GM23338 (cell line): ENCODE measurements around the gene CHI3L1. TPM values are rescaled to one million over a fixed set of nuclear protein-coding genes. Genes with fewer than 3 reads are reported as not detected.

ENCODE experiments used
- ATAC-seq: fragments of 200-7000 bp; cut with Tn5 transposase; 3 replicates; pipeline ENCODE4 v1.9.1; 2020
- DNase-seq: peaks from one replicate; pipeline ENCODE4 v3.0.0-alpha.2; 2015; ENCODE audit warnings: low spot score
- H2AFZ ChIP-seq: fragments of 200-600 bp; sonication (generic); 2 replicates; pipeline ENCODE4 v1.8.0; 2016; ENCODE audit warnings: antibody characterized with exemption, mild to moderate bottlenecking, moderate library complexity
- H3F3A ChIP-seq: fragments of 200-600 bp; sonication (generic); replicated peaks from 2 replicates; pipeline ENCODE4 v1.8.0; 2017; ENCODE audit warnings: antibody characterized with exemption, mixed run types, low read depth
- H3K27ac ChIP-seq: fragments of 200-600 bp; sonication (generic); 2 replicates; pipeline ENCODE4 v1.6.1; 2016; ENCODE audit warnings: low read depth
- H3K27me3 ChIP-seq: fragments of 200-600 bp; sonication (generic); 2 replicates; pipeline ENCODE4 v1.8.0; 2016; ENCODE audit warnings: mild to moderate bottlenecking, mixed run types, moderate library complexity; ENCODE audit not compliant: insufficient read depth
- H3K36me3 ChIP-seq: fragments of 200-600 bp; sonication (generic); 2 replicates; pipeline ENCODE4 v1.8.0; 2016; ENCODE audit warnings: mild to moderate bottlenecking; ENCODE audit not compliant: insufficient read depth
- H3K4me1 ChIP-seq: fragments of 200-600 bp; sonication (generic); 2 replicates; pipeline ENCODE4 v1.8.0; 2016; ENCODE audit warnings: mild to moderate bottlenecking, moderate library complexity; ENCODE audit not compliant: insufficient read depth
- H3K4me2 ChIP-seq: fragments of 200-600 bp; sonication (generic); 2 replicates; pipeline ENCODE4 v1.7.1; 2017; ENCODE audit warnings: mixed run types
- H3K4me3 ChIP-seq: fragments of 200-600 bp; sonication (generic); 2 replicates; pipeline ENCODE4 v1.6.1; 2016; ENCODE audit warnings: mixed run types
- H3K79me2 ChIP-seq: fragments of 200-600 bp; sonication (generic); replicated peaks from 2 replicates; pipeline ENCODE4 v1.8.0; 2017; ENCODE audit warnings: mild to moderate bottlenecking; ENCODE audit not compliant: insufficient read depth
- H3K9me2 ChIP-seq: fragments of 200-600 bp; sonication (generic); 2 replicates; pipeline ENCODE4 v1.8.0; 2017; ENCODE audit not compliant: insufficient read depth
- H4K20me1 ChIP-seq: fragments of 200-600 bp; sonication (generic); replicated peaks from 2 replicates; pipeline ENCODE4 v1.8.0; 2017; ENCODE audit warnings: mild to moderate bottlenecking; ENCODE audit not compliant: insufficient read depth
- H3K27ac Mint-ChIP-seq: 2 replicates; pipeline ENCODE4 v1.8.0; 2020; ENCODE audit warnings: inconsistent platforms, mild to moderate bottlenecking, moderate library complexity, mixed read lengths
- H3K27me3 Mint-ChIP-seq: 3 replicates; pipeline ENCODE4 v1.8.0; 2022; ENCODE audit warnings: low read depth, mild to moderate bottlenecking, moderate library complexity, mixed read lengths, inconsistent platforms; ENCODE audit not compliant: insufficient read depth, poor library complexity
- H3K36me3 Mint-ChIP-seq: 3 replicates; pipeline ENCODE4 v1.8.0; 2021; ENCODE audit warnings: low read depth, mild to moderate bottlenecking, inconsistent platforms, moderate library complexity, mixed read lengths
- H3K4me1 Mint-ChIP-seq: 3 replicates; pipeline ENCODE4 v1.8.0; 2020; ENCODE audit warnings: mild to moderate bottlenecking, inconsistent platforms, mixed read lengths
- H3K4me3 Mint-ChIP-seq: 3 replicates; pipeline ENCODE4 v1.8.0; 2021; ENCODE audit warnings: moderate library complexity, mild to moderate bottlenecking, inconsistent platforms, mixed read lengths
- H3K9me3 Mint-ChIP-seq: 3 replicates; pipeline ENCODE4 v1.8.0; 2020; ENCODE audit warnings: moderate library complexity, mild to moderate bottlenecking, inconsistent platforms, mixed read lengths
- CREB1 ChIP-seq: fragments of 250-450 bp; sonication (Bioruptor Pico); IDR thresholded peaks from 2 replicates; pipeline ENCODE4 v1.5.0; 2020; ENCODE audit warnings: low read depth, mild to moderate bottlenecking, moderate library complexity
- ETS1 ChIP-seq: IDR thresholded peaks from 2 replicates; pipeline ENCODE4 v1.6.1; 2016; ENCODE audit warnings: antibody characterized with exemption
- EZH2phosphoT487 ChIP-seq: fragments of 200-600 bp; sonication (generic); IDR thresholded peaks from one replicate; pipeline ENCODE4 v1.8.1; 2018; ENCODE audit warnings: antibody characterized with exemption; ENCODE audit not compliant: unreplicated experiment
- JUNB ChIP-seq: IDR thresholded peaks from one replicate; pipeline ENCODE4 v1.6.1; 2016; ENCODE audit warnings: antibody characterized with exemption; ENCODE audit not compliant: unreplicated experiment
- NANOG ChIP-seq: IDR thresholded peaks from 2 replicates; pipeline ENCODE4 v1.6.1; 2016; ENCODE audit warnings: antibody characterized with exemption, borderline replicate concordance
- POLR2AphosphoS5 ChIP-seq: IDR thresholded peaks from 2 replicates; pipeline ENCODE4 v1.6.1; 2016; ENCODE audit warnings: antibody characterized with exemption, low read depth
- STAT1 ChIP-seq: IDR thresholded peaks from one replicate; pipeline ENCODE4 v1.6.1; 2016; ENCODE audit warnings: antibody characterized with exemption; ENCODE audit not compliant: unreplicated experiment
- polyA plus RNA-seq: library from polyadenylated mRNA; unstranded; fragments of >200 nt; fragmentation: Nextera tagmentation; extraction: Ambion mirVana; gene quantifications from 2 replicates; pipeline ENCODE4 v1.2.1, GENCODE V29; 2016
- total RNA-seq: library from RNA; depleted of rRNA; stranded (reverse); fragments of >200 nt; shearing (Covaris generic); gene quantifications from 2 replicates; pipeline ENCODE4 v1.2.3, GENCODE V29; 2014
- TF ChIP-seq, protein P1 (sequence below), 2 experiments: fragments of 200-600 bp in 1 of 2; sonication (generic) in 1 of 2; conservative IDR thresholded peaks; 2 replicates each; pipeline versions ENCODE4 v1.5.1 to v1.6.1; 2016 to 2017; ENCODE audit warnings: antibody characterized with exemption in 2 of 2, low read depth in 2 of 2, mild to moderate bottlenecking in 2 of 2, moderate library complexity in 1 of 2
- TF ChIP-seq, protein P2 (sequence below): IDR thresholded peaks from one replicate; pipeline ENCODE4 v1.6.1; 2018; ENCODE audit warnings: antibody characterized with exemption; ENCODE audit not compliant: unreplicated experiment

The CHI3L1 gene
- total and polyA plus RNA-seq, 2 experiments from 2014 or later = 0.76 TPM; not detected in 1

DNA sequence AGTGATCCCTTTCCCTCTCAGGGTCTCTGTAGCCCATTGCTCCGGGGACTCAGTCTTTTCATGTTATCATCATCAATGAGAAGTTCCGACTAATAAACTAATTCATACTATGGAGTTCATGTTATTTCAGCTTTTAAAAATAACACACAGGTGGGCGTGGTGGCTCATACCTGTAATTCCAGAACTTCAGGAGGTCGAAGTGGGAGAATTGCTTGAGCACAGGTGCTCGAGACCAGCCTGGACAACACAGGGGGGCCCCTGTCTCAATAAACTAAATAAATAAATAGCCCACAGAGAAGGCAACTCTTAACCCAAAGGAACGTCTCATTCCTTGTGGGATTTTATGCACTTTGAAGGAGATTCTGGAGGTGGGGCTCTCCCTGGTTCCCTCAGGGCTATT is 25.3 kb downstream of the CHI3L1 start:
- ATAC-seq (no peak), DNase-seq (no peak)
- no peak overlapping the region for H3K4me3 Mint-ChIP-seq
- Histone ChIP-seq H4K20me1 (no peaks in the 10 kb centered on the region), H3K27me3 (no peaks in the 10 kb centered on the region), H3F3A (no peaks in the 10 kb centered on the region), H3K79me2 (no peaks in the 10 kb centered on the region), H3K4me2 (no peak overlapping the region), H3K4me1 (no peaks in the 10 kb centered on the region), H3K4me3 (no peak overlapping the region), H3K27ac (no peak overlapping the region), H3K9me2 (no peaks in the 10 kb centered on the region), H3K36me3 (no peaks in the 10 kb centered on the region), H2AFZ (no peak overlapping the region)
- H3K36me3 Mint-ChIP-seq = peaks cover 5% of the 10 kb centered on the region; the same call in 2 of the 3 replicates
- no peak overlapping the region for H3K27ac Mint-ChIP-seq
- no peak for TF ChIP-seq EZH2phosphoT487
- peaks cover 6% of the 10 kb centered on the region for H3K27me3 Mint-ChIP-seq
- no peaks in the 10 kb centered on the region for H3K4me1 Mint-ChIP-seq
- H3K9me3 Mint-ChIP-seq = peaks cover 9% of the 10 kb centered on the region; the same call in 1 of the 3 replicates

- Histone ChIP-seq H4K20me1 (no peaks in the 10 kb centered on the region), H3K27me3 (no peaks in the 10 kb centered on the region), H3K9me2 (no peaks in the 10 kb centered on the region), H3K4me3 (no peak overlapping the region), H3K36me3 (no peaks in the 10 kb centered on the region), H3K79me2 (no peaks in the 10 kb centered on the region), H3F3A (no peaks in the 10 kb centered on the region), H3K4me1 (no peaks in the 10 kb centered on the region), H3K27ac (no peak overlapping the region), H3K4me2 (no peak overlapping the region), H2AFZ (no peak overlapping the region)
- Mint-ChIP-seq H3K36me3 (peaks cover 5% of the 10 kb centered on the region; the same call in 1 of the 3 replicates), H3K4me1 (no peaks in the 10 kb centered on the region), H3K4me3 (no peak overlapping the region), H3K27me3 (peaks cover 5% of the 10 kb centered on the region), H3K9me3 (peaks cover 9% of the 10 kb centered on the region; the same call in 1 of the 3 replicates), H3K27ac (no peak overlapping the region)
- TF ChIP-seq ETS1 (no peak), JUNB (no peak)
- DNase-seq (no peak), ATAC-seq (no peak)
Observed at GRCh38 chr1:203159844-203160243, 26.7 kb downstream of the CHI3L1 start.

DNA sequence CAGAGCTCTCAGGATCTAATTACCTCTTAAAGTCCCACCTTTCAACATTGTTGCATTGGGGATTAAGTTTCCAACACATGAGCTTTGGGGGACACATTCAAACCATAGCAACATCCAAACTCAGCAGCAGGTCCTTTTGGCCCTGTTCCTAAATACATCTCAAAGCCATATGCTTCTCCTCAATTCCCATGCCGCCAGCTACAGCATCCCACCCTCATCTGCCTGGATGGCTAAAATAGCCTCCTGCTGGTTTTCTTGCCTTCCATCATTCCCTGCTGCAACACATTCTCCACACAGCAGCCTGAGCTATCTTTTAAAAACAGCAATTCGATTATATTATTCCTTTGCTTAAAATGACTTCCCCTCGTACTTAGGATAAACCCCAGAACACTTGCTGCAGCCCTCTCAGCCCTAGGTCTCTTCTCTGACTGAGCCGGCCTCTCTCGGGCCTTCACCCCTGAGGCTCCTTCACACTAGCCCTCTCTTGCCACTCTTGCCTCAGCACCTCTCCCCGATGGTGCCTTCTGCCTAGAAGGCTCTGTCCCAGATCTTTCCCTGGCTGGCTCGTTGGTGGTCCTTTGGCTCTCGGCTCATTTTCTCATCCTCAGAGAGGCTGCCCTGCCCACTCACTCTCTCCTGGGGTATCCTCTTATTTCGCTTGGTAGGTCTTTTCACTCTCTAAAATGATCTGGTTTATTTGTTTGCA is 27.4 kb downstream of the CHI3L1 start:
- no peaks in the 10 kb centered on the region for H3K36me3 ChIP-seq
- H3K79me2 ChIP-seq = no peaks in the 10 kb centered on the region
- H3K36me3 Mint-ChIP-seq = peaks cover 5% of the 10 kb centered on the region; the same call in 1 of the 3 replicates
- no peaks in the 10 kb centered on the region for H4K20me1 ChIP-seq
- H3K27me3 ChIP-seq = no peaks in the 10 kb centered on the region
- H3K4me3 ChIP-seq = no peak overlapping the region
- no peak overlapping the region for H3K4me2 ChIP-seq
- ATAC-seq (no peak), DNase-seq (no peak)
- no peak overlapping the region for H3K27ac Mint-ChIP-seq
- peaks cover 9% of the 10 kb centered on the region; the same call in 1 of the 3 replicates for H3K9me3 Mint-ChIP-seq
- H3K4me1 Mint-ChIP-seq = peaks cover 2% of the 10 kb centered on the region; the same call in 2 of the 3 replicates
- peaks cover 7% of the 10 kb centered on the region for H3K27me3 Mint-ChIP-seq
- H3K4me1 ChIP-seq = peaks cover 3% of the 10 kb centered on the region; the same call in 1 of the 2 replicates
- no peaks in the 10 kb centered on the region for H3F3A ChIP-seq
- H3K27ac ChIP-seq = no peak overlapping the region
- no peaks in the 10 kb centered on the region for H3K9me2 ChIP-seq
- H3K4me3 Mint-ChIP-seq = no peak overlapping the region
- no peak overlapping the region for H2AFZ ChIP-seq
- TF ChIP-seq JUNB (no peak), NANOG (no peak), POLR2AphosphoS5 (no peak), CREB1 (no peak), STAT1 (no peak), EZH2phosphoT487 (no peak), ETS1 (no peak)
- TF ChIP-seq, protein P1, sequence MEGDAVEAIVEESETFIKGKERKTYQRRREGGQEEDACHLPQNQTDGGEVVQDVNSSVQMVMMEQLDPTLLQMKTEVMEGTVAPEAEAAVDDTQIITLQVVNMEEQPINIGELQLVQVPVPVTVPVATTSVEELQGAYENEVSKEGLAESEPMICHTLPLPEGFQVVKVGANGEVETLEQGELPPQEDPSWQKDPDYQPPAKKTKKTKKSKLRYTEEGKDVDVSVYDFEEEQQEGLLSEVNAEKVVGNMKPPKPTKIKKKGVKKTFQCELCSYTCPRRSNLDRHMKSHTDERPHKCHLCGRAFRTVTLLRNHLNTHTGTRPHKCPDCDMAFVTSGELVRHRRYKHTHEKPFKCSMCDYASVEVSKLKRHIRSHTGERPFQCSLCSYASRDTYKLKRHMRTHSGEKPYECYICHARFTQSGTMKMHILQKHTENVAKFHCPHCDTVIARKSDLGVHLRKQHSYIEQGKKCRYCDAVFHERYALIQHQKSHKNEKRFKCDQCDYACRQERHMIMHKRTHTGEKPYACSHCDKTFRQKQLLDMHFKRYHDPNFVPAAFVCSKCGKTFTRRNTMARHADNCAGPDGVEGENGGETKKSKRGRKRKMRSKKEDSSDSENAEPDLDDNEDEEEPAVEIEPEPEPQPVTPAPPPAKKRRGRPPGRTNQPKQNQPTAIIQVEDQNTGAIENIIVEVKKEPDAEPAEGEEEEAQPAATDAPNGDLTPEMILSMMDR (conservative IDR thresholded peaks at IDR 0.05; ENCODE audit: low read depth in 2 of 2) = no peak
- TF ChIP-seq, protein P2, sequence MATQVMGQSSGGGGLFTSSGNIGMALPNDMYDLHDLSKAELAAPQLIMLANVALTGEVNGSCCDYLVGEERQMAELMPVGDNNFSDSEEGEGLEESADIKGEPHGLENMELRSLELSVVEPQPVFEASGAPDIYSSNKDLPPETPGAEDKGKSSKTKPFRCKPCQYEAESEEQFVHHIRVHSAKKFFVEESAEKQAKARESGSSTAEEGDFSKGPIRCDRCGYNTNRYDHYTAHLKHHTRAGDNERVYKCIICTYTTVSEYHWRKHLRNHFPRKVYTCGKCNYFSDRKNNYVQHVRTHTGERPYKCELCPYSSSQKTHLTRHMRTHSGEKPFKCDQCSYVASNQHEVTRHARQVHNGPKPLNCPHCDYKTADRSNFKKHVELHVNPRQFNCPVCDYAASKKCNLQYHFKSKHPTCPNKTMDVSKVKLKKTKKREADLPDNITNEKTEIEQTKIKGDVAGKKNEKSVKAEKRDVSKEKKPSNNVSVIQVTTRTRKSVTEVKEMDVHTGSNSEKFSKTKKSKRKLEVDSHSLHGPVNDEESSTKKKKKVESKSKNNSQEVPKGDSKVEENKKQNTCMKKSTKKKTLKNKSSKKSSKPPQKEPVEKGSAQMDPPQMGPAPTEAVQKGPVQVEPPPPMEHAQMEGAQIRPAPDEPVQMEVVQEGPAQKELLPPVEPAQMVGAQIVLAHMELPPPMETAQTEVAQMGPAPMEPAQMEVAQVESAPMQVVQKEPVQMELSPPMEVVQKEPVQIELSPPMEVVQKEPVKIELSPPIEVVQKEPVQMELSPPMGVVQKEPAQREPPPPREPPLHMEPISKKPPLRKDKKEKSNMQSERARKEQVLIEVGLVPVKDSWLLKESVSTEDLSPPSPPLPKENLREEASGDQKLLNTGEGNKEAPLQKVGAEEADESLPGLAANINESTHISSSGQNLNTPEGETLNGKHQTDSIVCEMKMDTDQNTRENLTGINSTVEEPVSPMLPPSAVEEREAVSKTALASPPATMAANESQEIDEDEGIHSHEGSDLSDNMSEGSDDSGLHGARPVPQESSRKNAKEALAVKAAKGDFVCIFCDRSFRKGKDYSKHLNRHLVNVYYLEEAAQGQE = no peak
